ENCODE data around the gene C16orf87.

Gene C16orf87

DNA sequence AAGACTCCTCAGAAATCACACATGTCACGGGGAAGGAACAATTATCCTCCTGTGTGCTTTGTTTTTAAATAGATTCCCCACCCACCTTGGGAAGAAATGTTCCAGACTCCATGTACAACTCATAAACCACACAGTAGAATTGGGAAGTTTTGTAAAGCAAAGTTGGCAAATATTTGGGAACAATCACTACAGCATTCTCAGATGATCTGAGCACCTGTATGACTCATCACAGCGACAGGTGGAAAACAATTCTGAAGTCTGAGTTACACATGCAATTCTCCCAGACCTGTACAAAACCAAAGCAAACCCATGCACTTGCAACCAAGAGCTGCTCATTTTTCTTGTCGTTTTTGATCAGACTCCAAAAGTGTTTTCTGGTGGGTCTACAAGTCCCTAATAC is 68.4 kb downstream of the C16orf87 start:
- in situ Hi-C loops (cut with MboI; ENCODE audit: low sequenced_read_pairs), result no loop called here

DNA sequence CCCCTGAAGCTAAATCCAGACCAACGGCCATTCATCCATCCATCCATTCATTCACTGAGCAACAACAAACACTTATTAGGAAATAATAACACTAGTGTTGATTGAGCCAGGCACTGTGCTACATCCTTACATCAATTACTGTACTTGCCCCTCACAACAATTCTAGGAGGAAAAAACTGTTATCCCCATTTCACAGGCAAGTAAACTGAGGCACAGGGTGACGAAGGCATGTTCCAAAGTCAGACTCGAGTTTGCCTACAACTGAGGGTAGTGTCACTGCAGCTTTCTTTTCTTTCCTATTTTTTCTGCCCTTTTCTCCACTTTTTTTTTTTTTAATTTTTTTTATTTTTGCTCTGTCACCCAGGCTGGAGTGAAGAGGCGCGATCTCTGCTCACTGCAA is 71.7 kb downstream of the C16orf87 start:
- in situ Hi-C loops (cut with MboI; ENCODE audit: low sequenced_read_pairs), result no loop called here

DNA sequence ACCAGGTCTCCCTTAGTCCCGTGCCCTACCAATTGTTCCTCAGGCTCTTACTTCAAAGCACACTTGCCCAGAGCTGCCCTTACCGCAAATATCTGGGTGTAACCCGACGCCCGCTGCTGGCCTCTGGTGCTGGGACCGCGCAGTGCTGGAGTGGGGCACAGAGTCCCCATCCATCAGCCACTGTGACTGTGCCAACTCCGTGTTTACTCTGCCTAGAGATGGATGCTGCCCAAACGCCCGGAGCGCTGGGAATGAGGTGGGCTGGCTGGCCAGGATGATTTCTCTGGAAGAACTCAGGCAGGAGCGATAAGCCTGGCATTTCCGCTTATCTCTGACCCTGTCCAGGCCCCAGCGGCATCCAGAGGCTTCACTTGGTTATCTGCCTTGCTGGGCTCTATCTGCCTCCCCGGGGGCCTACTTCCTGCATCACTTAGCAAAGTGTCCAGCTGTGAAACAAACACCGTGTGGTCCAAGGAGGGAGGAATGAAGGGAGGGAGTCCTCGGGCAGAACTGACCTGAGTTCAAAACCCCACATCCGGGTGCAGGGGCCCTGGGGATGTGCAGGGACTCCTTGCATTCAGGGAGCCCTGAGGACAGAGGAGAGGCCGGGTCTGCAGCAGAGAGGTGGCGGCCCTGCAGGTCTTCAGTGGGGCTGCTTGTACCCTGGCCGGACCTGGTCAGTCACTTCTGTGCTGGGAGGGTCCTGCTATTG is 73.5 kb downstream of the C16orf87 start:
- in situ Hi-C loops (cut with MboI; ENCODE audit: low sequenced_read_pairs), result no loop called here

GRCh38 chr16:46756772-46757171 is 74.2 kb downstream of the C16orf87 start:
- in situ Hi-C loops (cut with MboI; ENCODE audit: low sequenced_read_pairs), result no loop called here

DNA sequence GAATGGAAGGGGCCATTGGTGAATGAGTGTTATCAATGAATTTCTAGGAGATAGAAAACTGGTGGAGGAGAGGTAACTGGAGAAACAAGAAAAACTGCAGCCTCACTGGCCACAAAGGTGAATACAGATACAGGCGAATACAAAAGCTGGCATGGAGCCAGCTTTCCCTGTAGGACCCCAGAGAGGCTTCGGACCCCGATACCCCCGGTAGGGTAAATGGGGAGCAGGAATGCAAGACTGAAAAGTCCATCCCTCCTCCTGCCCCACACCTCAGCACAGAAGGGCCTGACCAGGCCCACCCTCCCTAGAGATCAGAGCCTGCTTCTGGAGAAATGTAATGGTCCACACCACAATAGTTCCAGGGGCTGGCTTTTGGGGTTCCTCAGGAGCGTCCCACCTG is 78.0 kb downstream of the C16orf87 start:
- in situ Hi-C loops (cut with MboI; ENCODE audit: low sequenced_read_pairs), result no loop called here

- in situ Hi-C loops (cut with MboI; ENCODE audit: low sequenced_read_pairs), result no loop called here
These were observed 79.6 kb downstream of the C16orf87 start for GRCh38 chr16:46751381-46751780.

GRCh38 chr16:46748775-46749705 is 81.9 kb downstream of the C16orf87 start:
- in situ Hi-C loops (cut with MboI; ENCODE audit: low sequenced_read_pairs), result no loop called here

- in situ Hi-C loops (cut with MboI; ENCODE audit: low sequenced_read_pairs), result no loop called here
These were observed 83.0 kb downstream of the C16orf87 start, which contains the start of gene MYLK3 for GRCh38 chr16:46747777-46748651. MYLK3 (minus strand) TSS chr16:46748344; CDS start chr16:46748193, 151 bp downstream.

DNA sequence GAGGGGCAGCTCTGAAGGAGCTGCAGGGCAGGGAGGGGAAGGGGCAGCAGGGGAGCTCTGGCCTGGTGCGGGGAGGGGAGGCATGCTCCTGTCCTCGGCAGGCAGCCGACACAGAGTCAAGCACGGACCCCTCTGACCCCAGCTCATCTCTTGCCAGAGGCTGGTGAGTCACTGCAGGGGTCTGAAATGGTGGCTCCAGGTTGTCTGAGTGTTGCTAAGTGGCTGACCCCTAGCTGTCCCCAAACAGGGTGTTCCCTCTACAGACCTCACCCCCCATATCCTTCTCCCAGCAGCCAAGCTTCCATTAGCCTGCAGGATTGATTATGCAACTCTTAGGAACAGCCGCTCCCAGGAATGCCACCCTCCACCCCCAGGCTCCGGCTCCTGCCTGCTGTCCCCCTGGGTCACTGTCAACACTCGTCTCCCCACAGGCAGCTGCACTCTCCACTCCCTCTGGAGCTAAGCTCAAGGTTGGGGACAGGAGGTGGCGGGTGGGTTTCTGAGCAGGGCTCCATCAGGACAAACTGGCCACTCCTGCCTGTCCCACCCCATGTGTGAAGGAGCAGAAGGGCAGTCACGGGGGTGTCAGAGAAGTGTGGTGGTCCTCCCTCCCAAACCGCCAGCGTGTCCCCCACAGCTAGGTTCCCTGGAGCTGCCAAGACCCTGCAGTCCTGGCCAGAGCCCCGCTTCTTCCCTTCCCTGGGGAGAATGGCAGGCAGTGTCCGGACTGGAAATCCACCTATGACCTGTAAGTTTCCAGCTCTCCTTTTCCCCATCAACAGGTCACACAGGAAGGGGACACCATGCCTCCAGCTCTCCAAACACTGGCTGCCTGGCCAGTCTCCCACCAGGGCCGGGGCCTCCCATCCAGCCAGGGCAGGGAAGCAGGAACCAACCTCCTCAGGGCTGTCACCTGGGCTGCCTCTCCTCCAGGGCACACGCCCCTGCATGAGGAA is 83.9 kb downstream of the C16orf87 start:
- in situ Hi-C loops (cut with MboI; ENCODE audit: low sequenced_read_pairs), result no loop called here

Data from HL-60/S4 treated with retinoic acid at 250 ng/mL for 4 days and 3 days (cell line).